Fibroblast of mammary gland (primary cell): ENCODE measurements around the gene FERMT3.

Experiments used
- DNase-seq: peaks from one replicate; pipeline ENCODE4 v3.0.0-alpha.2; 2010; ENCODE audit warnings: low read depth
- H3K4me3 ChIP-seq: 2 replicates; pipeline ENCODE4 v1.5.1; 2011; ENCODE audit warnings: low read depth, mild to moderate bottlenecking, low read length, moderate library complexity; ENCODE audit not compliant: control insufficient read depth
- CTCF ChIP-seq: conservative IDR thresholded peaks from 2 replicates; pipeline ENCODE4 v1.5.1; 2011; ENCODE audit warnings: low read depth, low read length, inconsistent platforms; ENCODE audit not compliant: control insufficient read depth, insufficient read depth

Gene FERMT3

GRCh38 chr11:64234647-64235379, 28.3 kb downstream of the FERMT3 start:
- no peak for DNase-seq
- peak overlapping the region; percentile 57 for H3K4me3 ChIP-seq
- no peak for TF ChIP-seq CTCF

GRCh38 chr11:64235437-64236161, 29.1 kb downstream of the FERMT3 start:
- no peak for TF ChIP-seq CTCF
- DNase-seq: no peak
- H3K4me3 ChIP-seq: peak overlapping the region; percentile 57

GRCh38 chr11:64237484-64237951, 31.0 kb downstream of the FERMT3 start:
- DNase-seq: no peak
- TF ChIP-seq CTCF: no peak
- no peak overlapping the region for H3K4me3 ChIP-seq

GRCh38 chr11:64238076-64238475, 31.6 kb downstream of the FERMT3 start:
- TF ChIP-seq CTCF: no peak
- H3K4me3 ChIP-seq: no peak overlapping the region
- no peak for DNase-seq

GRCh38 chr11:64238999-64239398, 32.5 kb downstream of the FERMT3 start:
- DNase-seq: no peak
- H3K4me3 ChIP-seq: no peak overlapping the region
- TF ChIP-seq CTCF: no peak

GRCh38 chr11:64239662-64240434, 33.3 kb downstream of the FERMT3 start:
- peak overlapping the region; percentile 62 for H3K4me3 ChIP-seq
- DNase-seq: no peak
- no peak for TF ChIP-seq CTCF
